HEK293 (cell line): ENCODE measurements around the gene PEAK3.

Experiments used
- GFI1B ChIP-seq: fragments of 450-650 bp; formaldehyde crosslinking; IDR thresholded peaks from 2 replicates; pipeline ENCODE4 v1.5.1; 2016; ENCODE audit warnings: missing biosample characterization, missing genetic modification characterization
- MEIS1 ChIP-seq: sonication (generic); formaldehyde crosslinking; IDR thresholded peaks from 2 replicates; pipeline ENCODE4 v1.8.1; 2022; ENCODE audit warnings: missing genetic modification reagents, mild to moderate bottlenecking, borderline replicate concordance
- TCF7L2 ChIP-seq: IDR thresholded peaks from 2 replicates; pipeline ENCODE4 v1.6.1; 2011; ENCODE audit warnings: low read depth, mild to moderate bottlenecking, inconsistent platforms, low read length, moderate library complexity, borderline replicate concordance
- ZBTB6 ChIP-seq: fragments of 450-650 bp; formaldehyde crosslinking; IDR thresholded peaks from 2 replicates; pipeline ENCODE4 v1.5.1; 2017; ENCODE audit warnings: missing biosample characterization, missing genetic modification characterization
- ZNF423 ChIP-seq: fragments of 450-650 bp; formaldehyde crosslinking; IDR thresholded peaks from 2 replicates; pipeline ENCODE4 v1.5.1; 2016; ENCODE audit warnings: missing biosample characterization, missing genetic modification characterization
- ZNF510 ChIP-seq: fragments of 450-650 bp; formaldehyde crosslinking; IDR thresholded peaks from 2 replicates; pipeline ENCODE4 v1.5.1; 2018; ENCODE audit warnings: mild to moderate bottlenecking, missing genetic modification characterization, missing biosample characterization; ENCODE audit not compliant: insufficient replicate concordance
- ZNF561 ChIP-seq: fragments of 450-650 bp; IDR thresholded peaks from 2 replicates; pipeline ENCODE4 v1.5.1; 2018; ENCODE audit warnings: missing biosample characterization, missing genetic modification characterization, borderline replicate concordance
- ZNF658 ChIP-seq: fragments of 450-650 bp; formaldehyde crosslinking; IDR thresholded peaks from 2 replicates; pipeline ENCODE4; 2016; ENCODE audit warnings: missing biosample characterization, missing genetic modification characterization
- TF ChIP-seq, protein P1 (sequence below): fragments of 450-650 bp; formaldehyde crosslinking; IDR thresholded peaks from 2 replicates; pipeline ENCODE4 v1.5.1; 2016; ENCODE audit warnings: missing biosample characterization, missing genetic modification characterization

- TF ChIP-seq ZNF561 (tag by site-specific recombination) (no peak), GFI1B (tag by site-specific recombination) (no peak), MEIS1 (CRISPR knock-in tag) (no peak), ZNF423 (tag by site-specific recombination) (no peak), ZNF510 (no peak), ZNF658 (tag by site-specific recombination) (no peak), TCF7L2 (no peak), ZBTB6 (tag by site-specific recombination) (no peak)
- TF ChIP-seq, protein P1, sequence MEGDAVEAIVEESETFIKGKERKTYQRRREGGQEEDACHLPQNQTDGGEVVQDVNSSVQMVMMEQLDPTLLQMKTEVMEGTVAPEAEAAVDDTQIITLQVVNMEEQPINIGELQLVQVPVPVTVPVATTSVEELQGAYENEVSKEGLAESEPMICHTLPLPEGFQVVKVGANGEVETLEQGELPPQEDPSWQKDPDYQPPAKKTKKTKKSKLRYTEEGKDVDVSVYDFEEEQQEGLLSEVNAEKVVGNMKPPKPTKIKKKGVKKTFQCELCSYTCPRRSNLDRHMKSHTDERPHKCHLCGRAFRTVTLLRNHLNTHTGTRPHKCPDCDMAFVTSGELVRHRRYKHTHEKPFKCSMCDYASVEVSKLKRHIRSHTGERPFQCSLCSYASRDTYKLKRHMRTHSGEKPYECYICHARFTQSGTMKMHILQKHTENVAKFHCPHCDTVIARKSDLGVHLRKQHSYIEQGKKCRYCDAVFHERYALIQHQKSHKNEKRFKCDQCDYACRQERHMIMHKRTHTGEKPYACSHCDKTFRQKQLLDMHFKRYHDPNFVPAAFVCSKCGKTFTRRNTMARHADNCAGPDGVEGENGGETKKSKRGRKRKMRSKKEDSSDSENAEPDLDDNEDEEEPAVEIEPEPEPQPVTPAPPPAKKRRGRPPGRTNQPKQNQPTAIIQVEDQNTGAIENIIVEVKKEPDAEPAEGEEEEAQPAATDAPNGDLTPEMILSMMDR (tag by site-specific recombination) = no peak
These were observed 35.3 kb upstream of the PEAK3 start for GRCh38 chr19:2317300-2317699.
